Measurements from ENCODE around the gene GDE1.

DNA sequence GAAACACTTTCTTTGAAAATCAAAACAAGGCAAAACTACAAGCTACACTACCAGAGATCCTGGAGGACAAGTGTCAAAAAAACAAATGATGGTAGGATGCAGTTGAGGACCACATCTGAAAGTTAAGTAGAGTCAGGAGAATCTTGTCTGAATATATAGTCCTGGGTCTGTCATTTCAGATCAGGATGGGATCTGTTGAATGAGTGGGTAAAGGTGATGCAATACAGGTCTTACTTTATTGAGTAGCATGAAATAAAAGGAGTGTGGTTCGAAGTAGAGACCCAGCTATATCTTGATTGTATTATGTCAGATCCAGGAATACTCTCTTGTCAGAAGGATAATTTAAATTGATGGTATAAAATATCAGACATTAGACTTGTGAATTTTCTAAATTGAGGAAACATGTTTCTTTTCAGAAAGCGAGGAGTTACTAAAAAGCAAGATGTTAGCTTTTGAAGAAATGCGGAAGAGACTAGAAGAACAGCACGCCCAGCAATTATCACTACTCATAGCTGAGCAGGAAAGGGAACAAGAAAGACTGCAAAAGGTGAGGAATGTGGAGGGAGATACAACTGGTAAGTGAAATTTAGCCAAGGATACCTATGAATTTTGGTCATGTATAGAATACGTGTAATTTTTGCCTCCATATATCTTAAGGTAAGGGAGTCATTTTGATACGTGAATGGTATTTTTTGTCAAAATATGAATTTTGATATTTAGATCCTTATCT, 18.5 kb upstream of the GDE1 start:
- no peak for TF ChIP-seq FOXK1 (CRISPR knock-in tag; IDR thresholded peaks at IDR 0.05)
- TF ChIP-seq CTCF (IDR thresholded peaks at IDR 0.05): no peak
- TF ChIP-seq ATF2 (CRISPR knock-in tag; IDR thresholded peaks at IDR 0.05; ENCODE audit: borderline replicate concordance, low read depth): no peak
- no peak for TF ChIP-seq ZBTB21 (CRISPR knock-in tag; IDR thresholded peaks at IDR 0.05; ENCODE audit: borderline replicate concordance)
- no peak for TF ChIP-seq NR2C2 (CRISPR knock-in tag; IDR thresholded peaks at IDR 0.05)
- TF ChIP-seq, protein P1, sequence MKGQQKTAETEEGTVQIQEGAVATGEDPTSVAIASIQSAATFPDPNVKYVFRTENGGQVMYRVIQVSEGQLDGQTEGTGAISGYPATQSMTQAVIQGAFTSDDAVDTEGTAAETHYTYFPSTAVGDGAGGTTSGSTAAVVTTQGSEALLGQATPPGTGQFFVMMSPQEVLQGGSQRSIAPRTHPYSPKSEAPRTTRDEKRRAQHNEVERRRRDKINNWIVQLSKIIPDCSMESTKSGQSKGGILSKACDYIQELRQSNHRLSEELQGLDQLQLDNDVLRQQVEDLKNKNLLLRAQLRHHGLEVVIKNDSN (CRISPR knock-in tag; IDR thresholded peaks at IDR 0.05): no peak
